ENCODE data around the gene VWCE. TPM values are rescaled to one million over a fixed set of nuclear protein-coding genes. Genes with fewer than 3 reads are reported as not detected.
"Not testable (repeated sequence)": the region's sequence is repeated elsewhere in the genome, so short reads cannot be mapped to it uniquely, and the experiment has no call there.

The VWCE gene
- total RNA-seq, 1 experiment from 2014 or later, result 2.5 TPM

DNA sequence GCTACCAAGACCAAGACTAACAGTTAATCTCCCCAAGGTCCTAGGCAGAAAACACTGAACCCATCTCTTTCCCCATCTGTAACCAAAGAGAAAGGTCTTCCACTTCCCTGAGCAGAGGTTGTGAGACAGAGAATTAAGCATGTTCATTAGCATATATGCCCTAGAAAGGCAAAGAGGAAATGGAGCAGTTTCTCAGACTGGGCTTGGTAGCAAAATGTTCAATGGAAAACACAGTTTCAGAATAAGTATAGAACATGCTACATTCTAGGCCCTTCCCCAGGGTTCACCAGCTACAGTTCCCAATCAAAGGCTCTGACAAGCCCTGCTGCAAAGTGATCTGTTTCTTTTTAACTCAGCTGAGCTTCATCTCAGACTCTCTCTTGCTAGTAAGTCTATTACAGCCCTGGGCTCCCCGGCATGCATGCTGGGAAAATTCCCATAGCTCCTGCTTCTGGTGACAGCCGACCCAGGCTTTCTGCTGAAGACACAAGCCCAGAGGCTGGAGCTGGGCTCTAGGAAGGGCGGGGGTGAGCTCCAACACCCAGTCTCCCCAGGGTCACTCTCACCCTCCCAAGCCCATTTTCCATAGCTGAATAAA is 62.5 kb downstream of the VWCE start:
- H4K20me1 ChIP-seq (ENCODE audit: insufficient read depth); RAD21 ChIA-PET (ENCODE audit: low non-redundant PET in 1 of 2, low total read pairs in 2 of 2, uncharacterized antibody in 2 of 2, unreplicated experiment in 2 of 2); H3K9ac ChIP-seq (ENCODE audit: low read length); H3K4me1 ChIP-seq (ENCODE audit: control insufficient read depth in 1 of 2, insufficient read depth in 2 of 2, low read length in 2 of 2); POLR2A ChIA-PET; H3K9me3 ChIP-seq (ENCODE audit: control insufficient read depth in 1 of 2, insufficient read depth in 1 of 2, low read depth in 1 of 2, low read length in 2 of 2); H3K36me3 ChIP-seq (ENCODE audit: control insufficient read depth in 1 of 2, insufficient read depth in 2 of 2, low read length in 2 of 2); H3K27ac ChIP-seq (ENCODE audit: low read depth, low read length); H3K27me3 ChIP-seq (ENCODE audit: insufficient read depth, low read length); intact Hi-C loops (cut with micrococcal nuclease); H3K4me2 ChIP-seq (ENCODE audit: low read length); H3K9me2 ChIP-seq (ENCODE audit: insufficient read depth); H3K79me2 ChIP-seq (ENCODE audit: insufficient read depth, low read length); DNase-seq (ENCODE audit: low read depth, low spot score); H2AFZ ChIP-seq (ENCODE audit: low read depth, low read length, poor library complexity, severe bottlenecking); CTCF ChIA-PET; BruUV-seq (replicated peaks); ATAC-seq; H3K4me3 ChIP-seq (replicated peaks in 1 of 2; ENCODE audit: low read depth in 1 of 2, low read length in 2 of 2): not testable (repeated sequence)

DNA sequence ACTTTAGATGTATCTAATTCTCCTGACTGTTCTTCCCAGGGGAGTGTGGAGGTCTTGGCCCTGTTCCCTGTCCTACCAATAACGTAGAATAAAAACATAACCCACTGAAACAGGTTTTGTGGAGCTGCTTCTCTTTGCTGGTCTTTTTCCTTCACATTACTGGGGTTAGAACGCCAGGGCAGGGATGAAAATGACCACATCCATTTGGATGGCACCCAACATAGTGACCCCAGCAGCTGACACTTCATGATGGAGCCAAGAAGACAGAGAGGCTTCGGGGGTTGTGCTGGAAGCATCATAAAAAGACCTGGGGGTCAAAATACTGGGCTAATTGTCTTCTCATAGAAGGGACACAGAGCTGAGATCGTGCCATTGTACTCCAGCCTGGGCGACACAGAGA is 63.5 kb downstream of the VWCE start:
- DNase-seq (ENCODE audit: low read depth, low spot score); RAD21 ChIA-PET (ENCODE audit: low non-redundant PET in 1 of 2, low total read pairs in 2 of 2, uncharacterized antibody in 2 of 2, unreplicated experiment in 2 of 2): not testable (repeated sequence)

DNA sequence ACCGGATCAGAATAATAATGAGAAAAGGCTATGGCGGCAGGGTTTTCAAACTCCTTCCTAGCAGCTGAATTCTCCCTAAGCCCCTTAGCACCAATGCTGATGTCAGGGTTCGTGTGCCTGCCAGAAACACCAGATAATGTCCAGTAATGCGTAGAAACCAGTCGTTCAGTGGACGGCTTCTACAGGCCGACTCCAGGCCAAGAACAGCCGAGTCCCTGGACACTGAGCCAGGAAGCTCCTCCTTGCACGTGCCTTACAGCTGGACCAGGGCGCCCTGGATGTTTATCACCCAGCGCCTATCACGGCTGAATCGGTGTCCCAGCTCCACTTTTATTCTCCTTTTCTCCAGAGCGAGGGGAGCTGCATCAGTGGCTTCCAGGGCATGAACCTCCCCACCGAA is 64.1 kb downstream of the VWCE start:
- CTCF ChIA-PET; BruUV-seq (replicated peaks); H3K9ac ChIP-seq (ENCODE audit: low read length); POLR2A ChIA-PET; RAD21 ChIA-PET (ENCODE audit: low non-redundant PET in 1 of 2, low total read pairs in 2 of 2, uncharacterized antibody in 2 of 2, unreplicated experiment in 2 of 2); H2AFZ ChIP-seq (ENCODE audit: low read depth, low read length, poor library complexity, severe bottlenecking); H3K27ac ChIP-seq (ENCODE audit: low read depth, low read length); H3K9me3 ChIP-seq (ENCODE audit: control insufficient read depth in 1 of 2, insufficient read depth in 1 of 2, low read depth in 1 of 2, low read length in 2 of 2); intact Hi-C loops (cut with micrococcal nuclease); DNase-seq (ENCODE audit: low read depth, low spot score); H3K79me2 ChIP-seq (ENCODE audit: insufficient read depth, low read length); ATAC-seq; H3K4me1 ChIP-seq (ENCODE audit: control insufficient read depth in 1 of 2, insufficient read depth in 2 of 2, low read length in 2 of 2); H4K20me1 ChIP-seq (ENCODE audit: insufficient read depth); H3K27me3 ChIP-seq (ENCODE audit: insufficient read depth, low read length); H3K36me3 ChIP-seq (ENCODE audit: control insufficient read depth in 1 of 2, insufficient read depth in 2 of 2, low read length in 2 of 2); H3K4me2 ChIP-seq (ENCODE audit: low read length); H3K4me3 ChIP-seq (replicated peaks in 1 of 2; ENCODE audit: low read depth in 1 of 2, low read length in 2 of 2); H3K9me2 ChIP-seq (ENCODE audit: insufficient read depth): not testable (repeated sequence)

More for the DNA sequence above, 63.5 kb downstream of the VWCE start:
- H3K27ac ChIP-seq (ENCODE audit: low read depth, low read length); H4K20me1 ChIP-seq (ENCODE audit: insufficient read depth); POLR2A ChIA-PET; intact Hi-C loops (cut with micrococcal nuclease); H3K27me3 ChIP-seq (ENCODE audit: insufficient read depth, low read length); ATAC-seq; H3K79me2 ChIP-seq (ENCODE audit: insufficient read depth, low read length); BruUV-seq (replicated peaks); H3K9me2 ChIP-seq (ENCODE audit: insufficient read depth); H3K4me2 ChIP-seq (ENCODE audit: low read length); H3K9me3 ChIP-seq (ENCODE audit: control insufficient read depth in 1 of 2, insufficient read depth in 1 of 2, low read depth in 1 of 2, low read length in 2 of 2); H3K4me1 ChIP-seq (ENCODE audit: control insufficient read depth in 1 of 2, insufficient read depth in 2 of 2, low read length in 2 of 2); H3K36me3 ChIP-seq (ENCODE audit: control insufficient read depth in 1 of 2, insufficient read depth in 2 of 2, low read length in 2 of 2); CTCF ChIA-PET; H3K9ac ChIP-seq (ENCODE audit: low read length); H2AFZ ChIP-seq (ENCODE audit: low read depth, low read length, poor library complexity, severe bottlenecking); H3K4me3 ChIP-seq (replicated peaks in 1 of 2; ENCODE audit: low read depth in 1 of 2, low read length in 2 of 2): not testable (repeated sequence)

DNA sequence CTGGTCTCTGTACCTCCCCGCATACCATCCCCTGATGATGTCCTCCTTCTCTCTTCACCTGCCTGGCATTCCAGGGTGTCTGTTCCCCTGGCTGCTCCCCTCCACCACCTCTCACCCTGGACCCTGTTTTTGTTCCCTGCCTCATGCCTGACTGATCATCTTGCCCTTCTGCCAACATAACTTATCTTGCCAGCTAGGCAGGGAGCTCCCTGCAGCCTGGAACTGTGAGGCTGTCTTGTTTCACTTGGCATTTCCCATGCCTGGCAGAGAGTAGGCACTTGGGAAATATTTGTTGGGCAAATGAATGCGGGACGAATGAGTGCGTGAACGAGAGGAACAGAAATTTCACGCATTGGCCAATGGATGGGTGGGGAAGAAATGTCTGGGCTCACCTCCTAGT is 65.7 kb downstream of the VWCE start:
- intact Hi-C loops (cut with micrococcal nuclease); H3K4me1 ChIP-seq (ENCODE audit: control insufficient read depth in 1 of 2, insufficient read depth in 2 of 2, low read length in 2 of 2); RAD21 ChIA-PET (ENCODE audit: low non-redundant PET in 1 of 2, low total read pairs in 2 of 2, uncharacterized antibody in 2 of 2, unreplicated experiment in 2 of 2); H3K27me3 ChIP-seq (ENCODE audit: insufficient read depth, low read length); H3K9me2 ChIP-seq (ENCODE audit: insufficient read depth); ATAC-seq; H3K9ac ChIP-seq (ENCODE audit: low read length); H2AFZ ChIP-seq (ENCODE audit: low read depth, low read length, poor library complexity, severe bottlenecking); DNase-seq (ENCODE audit: low read depth, low spot score); H3K4me3 ChIP-seq (replicated peaks in 1 of 2; ENCODE audit: low read depth in 1 of 2, low read length in 2 of 2); H4K20me1 ChIP-seq (ENCODE audit: insufficient read depth); CTCF ChIA-PET; H3K79me2 ChIP-seq (ENCODE audit: insufficient read depth, low read length); H3K4me2 ChIP-seq (ENCODE audit: low read length); H3K27ac ChIP-seq (ENCODE audit: low read depth, low read length); H3K36me3 ChIP-seq (ENCODE audit: control insufficient read depth in 1 of 2, insufficient read depth in 2 of 2, low read length in 2 of 2); POLR2A ChIA-PET; H3K9me3 ChIP-seq (ENCODE audit: control insufficient read depth in 1 of 2, insufficient read depth in 1 of 2, low read depth in 1 of 2, low read length in 2 of 2); BruUV-seq (replicated peaks): not testable (repeated sequence)
